ENCODE results near the gene UBAP2L.

Gene UBAP2L

GRCh38 chr1:154207262-154207661 is 13.5 kb upstream of the UBAP2L start:
- no peaks in the 10 kb centered on the region for H4K20me1 ChIP-seq (ENCODE audit: insufficient read depth)
- no peak for TF ChIP-seq CTCF (conservative IDR thresholded peaks at IDR 0.05; ENCODE audit: low read depth, low read length)
- no peaks in the 10 kb centered on the region for H3K27me3 ChIP-seq (ENCODE audit: insufficient read depth, low read depth)
- peaks cover 24% of the 10 kb centered on the region for H3K36me3 ChIP-seq (ENCODE audit: insufficient read depth)
- H2AFZ ChIP-seq (ENCODE audit: low read depth): no peak overlapping the region
- H3K4me3 ChIP-seq (IDR thresholded peaks at IDR 0.05; ENCODE audit: insufficient read depth, low read depth, low read length): no peak overlapping the region
- peak overlapping the region; percentile 11; the same call in 1 of the 2 replicates for H3K27ac ChIP-seq
- H3K4me2 ChIP-seq: 0 out of 2 replicates have a peak overlapping the region, but pooled peaks have one; percentile 85
- peaks cover 66% of the 10 kb centered on the region for H3K4me1 ChIP-seq (ENCODE audit: low read depth, poor library complexity, severe bottlenecking)
- H3K9ac ChIP-seq: no peak overlapping the region
- H3K79me2 ChIP-seq (ENCODE audit: insufficient read depth, low read depth): peaks cover 13% of the 10 kb centered on the region; the same call in 1 of the 2 replicates

GRCh38 chr1:154208677-154209388 is 11.9 kb upstream of the UBAP2L start:
- H3K27me3 ChIP-seq (ENCODE audit: insufficient read depth, low read depth): no peaks in the 10 kb centered on the region
- H3K4me2 ChIP-seq: peak overlapping the region; percentile 85
- peak overlapping the region; percentile 0; the same call in 1 of the 2 replicates for H3K9ac ChIP-seq
- H4K20me1 ChIP-seq (ENCODE audit: insufficient read depth): no peaks in the 10 kb centered on the region
- no peak for TF ChIP-seq CTCF (conservative IDR thresholded peaks at IDR 0.05; ENCODE audit: low read depth, low read length)
- H3K79me2 ChIP-seq (ENCODE audit: insufficient read depth, low read depth): peaks cover 29% of the 10 kb centered on the region; the same call in 1 of the 2 replicates
- peaks cover 81% of the 10 kb centered on the region for H3K4me1 ChIP-seq (ENCODE audit: low read depth, poor library complexity, severe bottlenecking)
- no peak overlapping the region for H2AFZ ChIP-seq (ENCODE audit: low read depth)
- peak overlapping the region; percentile 12 for H3K4me3 ChIP-seq (IDR thresholded peaks at IDR 0.05; ENCODE audit: insufficient read depth, low read depth, low read length)
- H3K36me3 ChIP-seq (ENCODE audit: insufficient read depth): peaks cover 39% of the 10 kb centered on the region
- H3K27ac ChIP-seq: peak overlapping the region; percentile 51

GRCh38 chr1:154212083-154212482 is 8.7 kb upstream of the UBAP2L start:
- no peak overlapping the region for H3K27ac ChIP-seq
- no peak overlapping the region for H2AFZ ChIP-seq (ENCODE audit: low read depth)
- TF ChIP-seq CTCF (conservative IDR thresholded peaks at IDR 0.05; ENCODE audit: low read depth, low read length): no peak
- peaks cover 44% of the 10 kb centered on the region for H3K36me3 ChIP-seq (ENCODE audit: insufficient read depth)
- H4K20me1 ChIP-seq (ENCODE audit: insufficient read depth): no peaks in the 10 kb centered on the region
- no peak overlapping the region for H3K4me3 ChIP-seq (IDR thresholded peaks at IDR 0.05; ENCODE audit: insufficient read depth, low read depth, low read length)
- no peak overlapping the region for H3K9ac ChIP-seq
- H3K4me1 ChIP-seq (ENCODE audit: low read depth, poor library complexity, severe bottlenecking): peaks cover 97% of the 10 kb centered on the region
- H3K79me2 ChIP-seq (ENCODE audit: insufficient read depth, low read depth): peaks cover 55% of the 10 kb centered on the region
- H3K27me3 ChIP-seq (ENCODE audit: insufficient read depth, low read depth): no peaks in the 10 kb centered on the region
- no peak overlapping the region for H3K4me2 ChIP-seq

GRCh38 chr1:154213274-154213673 is 7.5 kb upstream of the UBAP2L start:
- Histone ChIP-seq H3K36me3 (ENCODE audit: insufficient read depth) (peaks cover 49% of the 10 kb centered on the region), H4K20me1 (ENCODE audit: insufficient read depth) (no peaks in the 10 kb centered on the region), H3K4me1 (ENCODE audit: low read depth, poor library complexity, severe bottlenecking) (peaks cover 97% of the 10 kb centered on the region), H2AFZ (ENCODE audit: low read depth) (no peak overlapping the region), H3K4me3 (IDR thresholded peaks at IDR 0.05; ENCODE audit: insufficient read depth, low read depth, low read length) (no peak overlapping the region), H3K27ac (peak overlapping the region; percentile 3; the same call in 1 of the 2 replicates), H3K9ac (no peak overlapping the region), H3K4me2 (no peak overlapping the region), H3K27me3 (ENCODE audit: insufficient read depth, low read depth) (no peaks in the 10 kb centered on the region), H3K79me2 (ENCODE audit: insufficient read depth, low read depth) (peaks cover 67% of the 10 kb centered on the region)
- TF ChIP-seq CTCF (conservative IDR thresholded peaks at IDR 0.05; ENCODE audit: low read depth, low read length): no peak

Measured in KMS-11 (cell line).